Stimulated activated CD4-positive, alpha-beta T cell treated with anti-CD3 and anti-CD28 coated beads, Interleukin-1b, Interleukin-23, amount 100 ng/mL, for 24 hours (primary cell): ENCODE results near the gene UBA6.
"Not testable (repeated sequence)": the region's sequence is repeated elsewhere in the genome, so short reads cannot be mapped to it uniquely, and the experiment has no call there.

Experiments
- DNase-seq, 4 experiments: peaks; one replicate each; pipeline ENCODE4 v3.0.0-alpha.2; 2020; ENCODE audit warnings: low read depth in 4 of 4, low spot score in 1 of 4

Gene UBA6

DNA sequence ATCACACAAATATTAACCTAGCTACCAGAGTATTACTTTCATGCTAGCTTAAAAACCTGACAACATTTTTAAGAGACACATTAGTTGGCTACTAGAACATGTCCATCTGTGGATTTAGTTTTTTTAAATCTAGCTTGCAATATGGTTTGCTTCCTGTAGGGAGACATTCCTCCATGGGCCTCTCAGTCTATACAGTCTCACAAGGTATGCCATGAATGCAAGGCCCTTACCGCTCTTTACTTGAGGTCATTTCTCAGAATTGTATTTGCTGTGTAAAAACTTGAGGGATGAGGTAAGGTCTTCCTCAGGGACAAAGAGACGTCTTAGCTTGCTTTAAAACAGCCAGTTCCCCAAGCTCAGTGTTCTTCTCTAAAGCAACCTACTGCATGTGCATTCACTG, 26.9 kb downstream of the UBA6 start:
- no peak for DNase-seq

- DNase-seq: no peak
Observed at GRCh38 chr4:67668315-67668714, 32.6 kb downstream of the UBA6 start.

- DNase-seq: no peak
Observed at GRCh38 chr4:67660418-67660817, 40.5 kb downstream of the UBA6 start.

DNA sequence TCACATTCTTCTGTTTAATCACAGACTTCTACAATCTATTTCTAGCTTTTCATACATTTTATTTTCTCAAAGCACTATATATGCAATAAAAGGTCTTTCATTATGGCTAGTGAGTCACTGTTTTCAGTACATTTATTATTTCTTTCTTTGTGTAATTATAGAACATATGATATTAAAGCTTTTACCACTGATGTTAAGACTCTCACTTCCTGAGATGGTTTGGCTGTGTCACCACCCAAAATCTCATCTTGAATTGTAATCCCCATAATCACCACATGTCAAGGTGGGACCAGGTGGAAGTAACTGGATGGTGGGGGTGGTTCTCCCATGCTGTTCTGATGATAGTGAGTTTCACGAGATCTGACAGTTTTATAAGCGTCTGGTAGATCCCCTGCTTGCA, 41.9 kb downstream of the UBA6 start:
- no peak for DNase-seq

- peak in 2 of 4 experiments; percentile 3 to 7 for DNase-seq
Observed at GRCh38 chr4:67658302-67658701, 42.7 kb downstream of the UBA6 start.

- DNase-seq: no peak
Observed at GRCh38 chr4:67651536-67651935, 49.4 kb downstream of the UBA6 start.

DNA sequence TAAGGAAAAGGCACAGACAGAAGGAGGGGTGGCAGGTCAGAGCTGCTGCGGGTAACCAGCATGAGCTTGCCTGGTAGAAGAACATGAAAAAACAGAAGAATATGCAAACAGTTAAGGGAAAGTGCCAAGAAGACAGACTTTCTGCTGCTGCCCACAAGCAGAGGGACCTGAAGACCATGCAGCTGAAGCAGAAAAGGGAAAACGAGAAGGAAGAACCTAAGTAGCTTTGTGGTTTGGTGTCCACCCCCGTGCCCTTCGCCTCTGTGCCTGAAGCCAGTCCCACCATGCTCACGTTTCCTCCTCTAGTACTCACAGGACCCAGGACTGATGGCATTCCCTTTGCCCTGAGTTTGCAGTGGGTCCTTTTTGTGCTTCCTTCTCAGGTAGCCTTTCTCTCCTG, 62.8 kb downstream of the UBA6 start:
- no peak for DNase-seq

GRCh38 chr4:67636978-67637377, 64.0 kb downstream of the UBA6 start:
- not testable (repeated sequence) for DNase-seq

- DNase-seq: no peak
Observed at GRCh38 chr4:67635331-67635730, 65.6 kb downstream of the UBA6 start.

- no peak for DNase-seq
Observed at GRCh38 chr4:67634741-67635140, 66.2 kb downstream of the UBA6 start.

DNA sequence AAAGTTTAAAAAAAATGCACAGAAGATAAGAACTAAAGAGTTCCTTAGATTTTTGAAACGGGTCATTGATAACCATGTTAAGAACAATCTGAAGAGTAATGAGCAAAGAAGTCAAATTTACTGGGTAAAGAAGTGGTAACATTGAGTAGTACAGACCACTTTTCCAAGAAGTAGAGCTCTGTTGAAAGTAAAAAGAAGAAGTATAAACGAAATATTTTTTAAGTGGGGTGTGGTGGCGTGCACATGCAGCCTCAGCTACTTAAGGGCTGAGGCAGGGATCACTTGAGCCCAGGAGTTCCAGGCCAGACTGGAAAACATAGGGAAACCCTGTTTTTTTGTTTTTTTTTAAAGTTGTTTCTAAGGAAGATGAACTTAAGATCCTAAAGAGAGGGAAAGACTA, 68.5 kb downstream of the UBA6 start:
- no peak for DNase-seq

GRCh38 chr4:67624939-67625338, 76.0 kb downstream of the UBA6 start:
- DNase-seq: no peak

DNA sequence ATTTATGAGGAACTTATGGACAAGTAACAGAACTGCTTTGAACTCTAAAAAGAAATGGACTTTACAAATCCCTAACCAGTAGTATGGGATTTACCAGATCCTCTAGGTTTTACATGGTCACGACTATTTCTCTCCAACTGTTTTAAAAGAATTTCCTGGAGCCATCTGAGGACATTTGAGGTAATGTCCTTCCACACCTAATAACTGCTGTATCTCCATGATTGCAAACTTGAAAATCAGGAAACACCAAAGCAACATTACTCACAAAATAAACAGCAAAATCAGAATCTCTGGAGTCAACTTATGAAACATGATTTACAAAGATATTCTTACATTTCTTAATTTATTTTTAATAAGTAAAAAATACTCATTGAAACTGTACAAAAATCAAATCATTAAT, 84.5 kb downstream of the UBA6 start:
- no peak for DNase-seq

GRCh38 chr4:67615119-67615518, 85.8 kb downstream of the UBA6 start:
- DNase-seq: no peak

DNA sequence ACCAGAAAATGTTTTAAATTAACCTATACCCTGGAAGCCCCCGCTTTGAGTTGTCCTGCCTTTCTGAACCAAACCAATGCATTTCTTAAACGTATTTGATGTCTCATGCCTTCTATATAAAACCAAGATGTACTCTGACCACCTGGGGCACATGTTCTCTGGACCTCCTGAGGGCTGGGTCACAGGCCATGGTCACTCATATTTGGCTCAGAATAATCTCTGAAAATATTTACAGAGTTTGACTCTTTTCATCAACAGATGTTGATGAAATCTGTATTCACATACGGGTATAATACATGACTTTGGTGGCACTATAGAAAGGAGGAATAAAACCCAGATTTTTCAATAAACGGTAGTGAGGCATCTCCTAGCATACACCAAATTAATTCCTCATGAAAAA, 86.8 kb downstream of the UBA6 start:
- no peak for DNase-seq

DNA sequence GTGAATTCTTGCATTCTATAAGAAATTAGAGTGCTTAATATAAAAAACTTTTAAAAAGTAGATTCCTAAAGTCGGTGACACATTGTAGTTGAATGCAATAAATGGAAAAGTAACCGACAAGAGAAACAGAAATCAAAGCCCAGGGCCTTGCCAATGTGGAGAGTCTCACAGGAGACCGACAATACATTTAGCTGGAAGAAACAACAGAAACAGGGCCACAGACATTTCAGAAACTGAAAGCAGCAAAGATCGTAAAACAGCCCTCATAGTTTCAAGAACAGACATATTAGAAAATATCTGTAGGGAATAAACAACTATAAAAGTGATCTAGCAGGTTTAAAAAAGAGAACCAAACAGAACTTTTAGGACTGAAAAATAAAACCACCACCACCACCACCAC, 92.9 kb downstream of the UBA6 start:
- DNase-seq: no peak

GRCh38 chr4:67604749-67605148, 96.2 kb downstream of the UBA6 start:
- DNase-seq: no peak

- no peak for DNase-seq
Observed at GRCh38 chr4:67604029-67604381, 97.0 kb downstream of the UBA6 start.

DNA sequence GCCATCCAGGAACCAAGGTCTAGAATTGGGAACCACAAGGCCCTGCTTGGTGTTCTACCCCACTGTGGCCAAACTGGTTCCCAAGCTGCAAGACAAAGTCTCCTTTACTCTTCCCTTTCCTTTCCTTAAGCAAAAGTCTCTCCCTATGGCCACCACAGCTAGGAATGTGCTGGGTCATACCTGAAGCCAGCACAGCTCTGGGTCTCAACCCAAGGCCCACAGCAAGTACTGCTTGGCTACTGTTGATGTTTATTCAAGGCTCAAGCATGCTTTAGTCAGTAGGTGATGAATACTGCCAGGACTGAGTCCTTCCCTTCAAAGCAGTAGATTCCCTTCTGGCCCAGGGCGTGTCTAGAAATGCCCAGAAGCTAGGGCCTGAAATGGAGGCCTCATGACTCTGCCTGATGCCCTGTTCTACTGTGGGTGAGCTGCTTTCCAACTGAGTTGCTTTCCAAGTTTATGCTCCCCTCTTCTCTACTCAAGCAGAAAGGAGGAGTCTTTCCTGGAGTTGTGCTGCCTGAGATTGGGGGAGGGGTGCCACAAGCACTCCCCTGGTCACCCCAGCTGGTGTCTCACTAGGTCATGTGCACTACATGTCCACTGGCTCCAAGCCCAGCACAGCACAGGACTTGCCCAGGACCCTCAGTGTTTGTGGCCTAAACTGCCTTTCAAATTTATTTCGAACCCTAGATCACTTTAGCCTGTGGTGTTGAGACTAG, 97.5 kb downstream of the UBA6 start:
- no peak for DNase-seq

DNA sequence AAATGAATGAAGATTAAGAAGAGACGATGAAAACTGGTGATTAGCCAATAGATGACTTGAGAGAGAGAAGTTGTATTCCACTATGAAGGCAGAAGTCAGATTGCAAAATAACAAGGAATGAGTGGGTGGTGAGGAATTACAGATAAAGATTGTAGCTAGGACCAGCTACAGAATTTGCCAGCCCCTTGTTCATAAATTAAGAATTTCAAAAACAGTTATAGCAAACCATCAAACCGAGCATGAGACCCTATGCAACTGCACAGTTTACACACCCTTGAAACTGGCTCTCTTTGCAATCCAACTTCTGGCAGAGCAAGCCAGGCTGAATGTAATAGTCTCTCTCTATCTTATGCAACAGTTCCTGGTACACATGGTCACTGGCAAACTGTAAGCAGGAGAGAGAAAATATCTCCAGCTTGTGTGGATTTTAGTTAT, 107.2 kb downstream of the UBA6 start:
- no peak for DNase-seq

- no peak for DNase-seq
Observed at GRCh38 chr4:67587156-67587555, 113.8 kb downstream of the UBA6 start.

DNA sequence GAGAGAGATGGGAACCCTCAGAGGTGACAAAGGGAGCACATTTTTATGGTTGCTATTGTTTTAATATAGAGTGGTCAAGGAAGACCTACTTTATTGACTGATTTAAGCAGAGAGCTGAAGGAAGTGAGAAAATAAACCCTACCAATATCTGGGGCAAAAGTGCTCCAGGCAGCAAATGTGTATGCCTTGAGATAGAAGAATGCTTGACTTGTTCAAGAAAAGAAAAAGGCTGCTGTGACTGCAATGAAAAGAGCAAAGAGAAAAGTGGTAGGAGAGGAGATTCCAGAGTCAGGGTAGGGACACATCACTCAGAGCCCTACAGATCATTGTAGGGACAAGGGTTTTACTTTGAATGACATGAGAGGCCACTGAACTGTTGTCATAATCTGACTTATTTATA, 116.5 kb downstream of the UBA6 start:
- no peak for DNase-seq

DNA sequence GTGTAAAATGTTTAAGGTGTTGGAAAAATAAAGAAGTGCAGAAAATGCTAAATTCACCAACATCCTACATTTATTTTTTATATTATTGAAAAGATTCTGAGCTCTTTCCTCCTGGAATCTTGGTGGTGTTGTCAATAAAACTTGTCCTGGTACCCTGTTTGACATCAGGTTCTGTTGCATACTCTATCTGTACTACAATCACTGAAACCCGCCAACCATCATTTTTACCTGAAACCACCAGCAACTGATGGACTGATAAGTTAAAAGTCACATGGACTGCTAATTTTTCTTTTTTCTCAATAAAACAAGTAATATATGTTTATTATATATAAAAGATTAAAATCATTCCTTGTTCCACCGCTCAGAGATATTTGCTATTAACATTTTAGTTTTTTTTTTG, 119.0 kb downstream of the UBA6 start:
- DNase-seq: no peak
